ENCODE data around the gene MYBPC1. TPM values are rescaled to one million over a fixed set of nuclear protein-coding genes. Genes with fewer than 3 reads are reported as not detected.

MYBPC1 gene
- total RNA-seq, 1 experiment from 2014 or later: 0.49 TPM

GRCh38 chr12:101653030-101653429, 58.3 kb downstream of the MYBPC1 start:
- ChIA-PET CTCF (no interaction called here), POLR2A (ENCODE audit: low non-redundant PET) (no interaction called here)
- Histone ChIP-seq H3K4me1 (ENCODE audit: insufficient read depth, low read length, poor library complexity, severe bottlenecking) (peaks cover 4% of the 10 kb centered on the region), H3K36me3 (ENCODE audit: insufficient read depth, low read length, poor library complexity, severe bottlenecking) (no peaks in the 10 kb centered on the region), H3K27me3 (replicated peaks; ENCODE audit: insufficient read depth, low read depth, low read length, poor library complexity) (no peaks in the 10 kb centered on the region), H3K4me3 (ENCODE audit: low read depth, low read length, poor library complexity, severe bottlenecking) (no peak overlapping the region), H3K27ac (ENCODE audit: low read depth, low read length, poor library complexity, severe bottlenecking) (no peak overlapping the region), H3K9me3 (ENCODE audit: low read depth, low read length, poor library complexity, severe bottlenecking) (no peaks in the 10 kb centered on the region)
- DNase-seq (ENCODE audit: low spot score): no peak
- no peak for TF ChIP-seq EZH2 (IDR thresholded peaks at IDR 0.05; ENCODE audit: borderline replicate concordance, low read depth, low read length, poor library complexity, severe bottlenecking)
- TF ChIP-seq, protein P1, sequence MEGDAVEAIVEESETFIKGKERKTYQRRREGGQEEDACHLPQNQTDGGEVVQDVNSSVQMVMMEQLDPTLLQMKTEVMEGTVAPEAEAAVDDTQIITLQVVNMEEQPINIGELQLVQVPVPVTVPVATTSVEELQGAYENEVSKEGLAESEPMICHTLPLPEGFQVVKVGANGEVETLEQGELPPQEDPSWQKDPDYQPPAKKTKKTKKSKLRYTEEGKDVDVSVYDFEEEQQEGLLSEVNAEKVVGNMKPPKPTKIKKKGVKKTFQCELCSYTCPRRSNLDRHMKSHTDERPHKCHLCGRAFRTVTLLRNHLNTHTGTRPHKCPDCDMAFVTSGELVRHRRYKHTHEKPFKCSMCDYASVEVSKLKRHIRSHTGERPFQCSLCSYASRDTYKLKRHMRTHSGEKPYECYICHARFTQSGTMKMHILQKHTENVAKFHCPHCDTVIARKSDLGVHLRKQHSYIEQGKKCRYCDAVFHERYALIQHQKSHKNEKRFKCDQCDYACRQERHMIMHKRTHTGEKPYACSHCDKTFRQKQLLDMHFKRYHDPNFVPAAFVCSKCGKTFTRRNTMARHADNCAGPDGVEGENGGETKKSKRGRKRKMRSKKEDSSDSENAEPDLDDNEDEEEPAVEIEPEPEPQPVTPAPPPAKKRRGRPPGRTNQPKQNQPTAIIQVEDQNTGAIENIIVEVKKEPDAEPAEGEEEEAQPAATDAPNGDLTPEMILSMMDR (conservative IDR thresholded peaks at IDR 0.05; ENCODE audit: low read depth, low read length): no peak
- intact Hi-C loops (cut with micrococcal nuclease; ENCODE audit: unreplicated experiment): no loop called here
- BruUV-seq (replicated peaks): no TSS peak

GRCh38 chr12:101653503-101653902, 58.7 kb downstream of the MYBPC1 start:
- H3K36me3 ChIP-seq (ENCODE audit: insufficient read depth, low read length, poor library complexity, severe bottlenecking): no peaks in the 10 kb centered on the region
- no peak overlapping the region for H3K4me3 ChIP-seq (ENCODE audit: low read depth, low read length, poor library complexity, severe bottlenecking)
- H3K4me1 ChIP-seq (ENCODE audit: insufficient read depth, low read length, poor library complexity, severe bottlenecking): peaks cover 4% of the 10 kb centered on the region
- intact Hi-C loops (cut with micrococcal nuclease; ENCODE audit: unreplicated experiment): no loop called here
- TF ChIP-seq, protein P1 (conservative IDR thresholded peaks at IDR 0.05; ENCODE audit: low read depth, low read length): no peak
- no peak for TF ChIP-seq EZH2 (IDR thresholded peaks at IDR 0.05; ENCODE audit: borderline replicate concordance, low read depth, low read length, poor library complexity, severe bottlenecking)
- H3K27ac ChIP-seq (ENCODE audit: low read depth, low read length, poor library complexity, severe bottlenecking): no peak overlapping the region
- H3K9me3 ChIP-seq (ENCODE audit: low read depth, low read length, poor library complexity, severe bottlenecking): no peaks in the 10 kb centered on the region
- no peaks in the 10 kb centered on the region for H3K27me3 ChIP-seq (replicated peaks; ENCODE audit: insufficient read depth, low read depth, low read length, poor library complexity)
- ChIA-PET POLR2A (ENCODE audit: low non-redundant PET) (no interaction called here), CTCF (no interaction called here)
- no peak for DNase-seq (ENCODE audit: low spot score)
- no TSS peak for BruUV-seq (replicated peaks)

- Histone ChIP-seq H3K36me3 (ENCODE audit: insufficient read depth, low read length, poor library complexity, severe bottlenecking) (no peaks in the 10 kb centered on the region), H3K4me3 (ENCODE audit: low read depth, low read length, poor library complexity, severe bottlenecking) (no peak overlapping the region), H3K27ac (ENCODE audit: low read depth, low read length, poor library complexity, severe bottlenecking) (no peak overlapping the region), H3K9me3 (ENCODE audit: low read depth, low read length, poor library complexity, severe bottlenecking) (no peaks in the 10 kb centered on the region), H3K4me1 (ENCODE audit: insufficient read depth, low read length, poor library complexity, severe bottlenecking) (peaks cover 4% of the 10 kb centered on the region), H3K27me3 (replicated peaks; ENCODE audit: insufficient read depth, low read depth, low read length, poor library complexity) (no peaks in the 10 kb centered on the region)
- no TSS peak for BruUV-seq (replicated peaks)
- ChIA-PET POLR2A (ENCODE audit: low non-redundant PET) (no interaction called here), CTCF (no interaction called here)
- DNase-seq (ENCODE audit: low spot score): no peak
- TF ChIP-seq, protein P1 (conservative IDR thresholded peaks at IDR 0.05; ENCODE audit: low read depth, low read length): no peak
- TF ChIP-seq EZH2 (IDR thresholded peaks at IDR 0.05; ENCODE audit: borderline replicate concordance, low read depth, low read length, poor library complexity, severe bottlenecking): no peak
- intact Hi-C loops (cut with micrococcal nuclease; ENCODE audit: unreplicated experiment): no loop called here
Measured at GRCh38 chr12:101654442-101654841, 59.7 kb downstream of the MYBPC1 start.
